SK-N-SH (cell line): ENCODE data around the gene ANKS1B.

ENCODE experiments used
- CTCF ChIP-seq: fragments of 200-600 bp; sonication (generic); IDR thresholded peaks from 2 replicates; pipeline ENCODE4 v1.6.1; 2017; ENCODE audit warnings: antibody characterized with exemption, mild to moderate bottlenecking, moderate library complexity
- ELF1 ChIP-seq: IDR thresholded peaks from 2 replicates; pipeline ENCODE4 v1.4.0; 2012
- EZH2phosphoT487 ChIP-seq: fragments of 200-600 bp; sonication (generic); IDR thresholded peaks from 2 replicates; pipeline ENCODE4 v1.6.1; 2017; ENCODE audit warnings: low read depth, mixed run types, mild to moderate bottlenecking, antibody characterized with exemption, moderate library complexity, borderline replicate concordance
- GABPA ChIP-seq: IDR thresholded peaks from 2 replicates; pipeline ENCODE4 v1.4.0; 2012; ENCODE audit warnings: low read depth, mild to moderate bottlenecking
- GATA2 ChIP-seq: sonication (generic); formaldehyde crosslinking; IDR thresholded peaks from 2 replicates; pipeline ENCODE4 v1.5.0; 2020; ENCODE audit warnings: mild to moderate bottlenecking, missing genetic modification reagents
- MAX ChIP-seq: IDR thresholded peaks from 2 replicates; pipeline ENCODE4 v1.4.0; 2012; ENCODE audit warnings: low read depth
- MXI1 ChIP-seq: IDR thresholded peaks from 2 replicates; pipeline ENCODE4 v1.6.1; 2012; ENCODE audit warnings: mild to moderate bottlenecking, low read depth, low read length, improper control_type of control experiment
- POLR2AphosphoS5 ChIP-seq: IDR thresholded peaks from 2 replicates; pipeline ENCODE4 v1.6.1; 2012; ENCODE audit warnings: low read depth, low read length
- REST ChIP-seq: IDR thresholded peaks from 2 replicates; pipeline ENCODE4 v1.6.1; 2012; ENCODE audit warnings: mild to moderate bottlenecking, low read depth, low read length, moderate library complexity
- SMC3 ChIP-seq: IDR thresholded peaks from 2 replicates; pipeline ENCODE4 v1.6.1; 2012; ENCODE audit warnings: low read depth, low read length, improper control_type of control experiment
- USF2 ChIP-seq: fragments of 150-350 bp; IDR thresholded peaks from 2 replicates; pipeline ENCODE4 v1.6.1; 2017; ENCODE audit warnings: antibody characterized with exemption, low read length, low read depth, borderline replicate concordance

GRCh38 chr12:99130808-99131553, 853.8 kb downstream of the ANKS1B start:
- no peak for TF ChIP-seq REST
- TF ChIP-seq CTCF, result no peak
- TF ChIP-seq POLR2AphosphoS5, result no peak
- TF ChIP-seq USF2, result no peak
- TF ChIP-seq SMC3, result no peak
- no peak for TF ChIP-seq EZH2phosphoT487
- no peak for TF ChIP-seq GABPA
- no peak for TF ChIP-seq ELF1
- TF ChIP-seq MAX, result no peak
- TF ChIP-seq MXI1, result no peak
- no peak for TF ChIP-seq GATA2
